Caco-2 (cell line): ENCODE measurements around the gene APOL1. TPM values are rescaled to one million over a fixed set of nuclear protein-coding genes. Genes with fewer than 3 reads are reported as not detected.

Source experiments
- BruUV-seq: library from RNA; stranded (reverse); fragments of 400-500 nt; replicated peaks from 2 replicates; lab custom pipeline; 2021; lab: Mats Ljungman, UMichigan
- CTCF ChIA-PET: fragments of 300-600 bp; sonication (Branson Sonifier 250); formaldehyde crosslinking; loops from one replicate; lab custom pipeline; 2022; ENCODE audit warnings: antibody characterized with exemption; lab: Charles Lee
- POLR2A ChIA-PET: fragments of 300-600 bp; sonication (Branson Sonifier 250); formaldehyde crosslinking; loops from one replicate; lab custom pipeline; 2022; ENCODE audit warnings: antibody characterized with exemption; lab: Charles Lee
- DNase-seq, 2 experiments: peaks; one replicate each; pipeline versions ENCODE4 v3.0.0 to v3.0.0-alpha.2; 2020 to 2022
- H3K27me3 ChIP-seq: replicated peaks from 2 replicates; pipeline ENCODE4 v1.6.0; 2011; ENCODE audit warnings: low read length; ENCODE audit not compliant: control insufficient read depth, insufficient read depth
- H3K36me3 ChIP-seq: 2 replicates; pipeline ENCODE4 v1.5.1; 2011; ENCODE audit warnings: low read length; ENCODE audit not compliant: control insufficient read depth, insufficient read depth
- H3K4me1 ChIP-seq: fragments of 250-450 bp; sonication (Bioruptor Pico); 2 replicates; pipeline ENCODE4 v1.5.1; 2020; ENCODE audit warnings: mild to moderate bottlenecking
- H3K4me3 ChIP-seq: 2 replicates; pipeline ENCODE4 v1.5.1; 2011; ENCODE audit warnings: low read depth, mild to moderate bottlenecking, control low read depth, low read length
- H3K9me3 ChIP-seq: fragments of 250-450 bp; sonication (Bioruptor Pico); 2 replicates; pipeline ENCODE4 v1.5.1; 2020; ENCODE audit warnings: mild to moderate bottlenecking, moderate library complexity
- H3K27ac Mint-ChIP-seq: one replicate; pipeline ENCODE4 v1.8.0; 2022; ENCODE audit warnings: mixed read lengths; ENCODE audit not compliant: unreplicated experiment
- H3K27me3 Mint-ChIP-seq: one replicate; pipeline ENCODE4 v1.8.0; 2022; ENCODE audit warnings: mixed read lengths; ENCODE audit not compliant: insufficient read depth, unreplicated experiment
- H3K36me3 Mint-ChIP-seq: one replicate; pipeline ENCODE4 v1.8.0; 2022; ENCODE audit warnings: mild to moderate bottlenecking, mixed read lengths; ENCODE audit not compliant: insufficient read depth, unreplicated experiment
- H3K4me1 Mint-ChIP-seq: one replicate; pipeline ENCODE4 v1.8.0; 2022; ENCODE audit warnings: low read depth, mixed read lengths; ENCODE audit not compliant: unreplicated experiment
- H3K4me3 Mint-ChIP-seq: one replicate; pipeline ENCODE4 v1.8.0; 2022; ENCODE audit warnings: mild to moderate bottlenecking, moderate library complexity, mixed read lengths; ENCODE audit not compliant: unreplicated experiment
- H3K9me3 Mint-ChIP-seq: one replicate; pipeline ENCODE4 v1.8.0; 2022; ENCODE audit warnings: mixed read lengths; ENCODE audit not compliant: unreplicated experiment
- CTCF ChIP-seq, 2 experiments: fragments of 200-600 bp in 1 of 2; IDR thresholded peaks; 1 replicate in 1 of 2; 2 replicates in 1 of 2; pipeline versions ENCODE4 v1.5.1 to v1.8.0; 2011 to 2022; ENCODE audit warnings: antibody characterized with exemption in 1 of 2, control low read depth in 1 of 2, inconsistent platforms in 1 of 2, low read depth in 1 of 2, low read length in 1 of 2, mild to moderate bottlenecking in 1 of 2, moderate library complexity in 1 of 2; ENCODE audit not compliant: insufficient read depth in 1 of 2, severe bottlenecking in 1 of 2, unreplicated experiment in 1 of 2
- intact Hi-C: fragments of 100-400 bp; cut with micrococcal nuclease; formaldehyde crosslinking; loops from one replicate; pipeline ENCODE4 v1.10.0; 2022; ENCODE audit not compliant: unreplicated experiment
- total RNA-seq: library from RNA; stranded (reverse); gene quantifications from 2 replicates; pipeline ENCODE4 v1.2.3, GENCODE V29; 2022

The APOL1 gene
- total RNA-seq, 1 experiment from 2014 or later: 0.39 TPM

GRCh38 chr22:36232715-36233401, 20.1 kb upstream of the APOL1 start:
- Histone ChIP-seq H3K27me3 (no peaks in the 10 kb centered on the region), H3K36me3 (no peaks in the 10 kb centered on the region), H3K4me1 (no peaks in the 10 kb centered on the region), H3K4me3 (no peak overlapping the region), H3K9me3 (no peaks in the 10 kb centered on the region)
- H3K4me1 Mint-ChIP-seq: no peaks in the 10 kb centered on the region
- no peak overlapping the region for H3K4me3 Mint-ChIP-seq
- BruUV-seq: no TSS peak
- no peaks in the 10 kb centered on the region for H3K27me3 Mint-ChIP-seq
- no peak overlapping the region for H3K27ac Mint-ChIP-seq
- intact Hi-C loops: no loop called here
- no peaks in the 10 kb centered on the region for H3K9me3 Mint-ChIP-seq
- ChIA-PET POLR2A (interaction anchor here (0.6 kb wide), 1 partner anchor 103 kb away, joined by 3 read pairs; no protein-coding TSS in a partner anchor), CTCF (no interaction called here)
- DNase-seq: no peak
- TF ChIP-seq CTCF (IDR thresholded peaks at IDR 0.05; ENCODE audit: insufficient read depth in 1 of 2, low read depth in 1 of 2, low read length in 1 of 2, severe bottlenecking in 1 of 2, unreplicated experiment in 1 of 2): no peak
- no peaks in the 10 kb centered on the region for H3K36me3 Mint-ChIP-seq

- H3K4me3 ChIP-seq: no peak overlapping the region
- Mint-ChIP-seq H3K27me3 (no peaks in the 10 kb centered on the region), H3K4me3 (no peak overlapping the region), H3K4me1 (no peaks in the 10 kb centered on the region), H3K27ac (no peak overlapping the region), H3K9me3 (no peaks in the 10 kb centered on the region), H3K36me3 (no peaks in the 10 kb centered on the region)
- no peaks in the 10 kb centered on the region for H3K36me3 ChIP-seq
- no peaks in the 10 kb centered on the region for H3K9me3 ChIP-seq
- TF ChIP-seq CTCF (IDR thresholded peaks at IDR 0.05; ENCODE audit: insufficient read depth in 1 of 2, low read depth in 1 of 2, low read length in 1 of 2, severe bottlenecking in 1 of 2, unreplicated experiment in 1 of 2): no peak
- BruUV-seq: no TSS peak
- CTCF ChIA-PET: no interaction called here
- H3K27me3 ChIP-seq: no peaks in the 10 kb centered on the region
- POLR2A ChIA-PET: no interaction called here
- intact Hi-C loops: no loop called here
- DNase-seq: no peak
- no peaks in the 10 kb centered on the region for H3K4me1 ChIP-seq
Observed at GRCh38 chr22:36233796-36234195, 19.1 kb upstream of the APOL1 start.

- Histone ChIP-seq H3K4me3 (no peak overlapping the region), H3K27me3 (no peaks in the 10 kb centered on the region), H3K9me3 (no peaks in the 10 kb centered on the region), H3K4me1 (no peaks in the 10 kb centered on the region), H3K36me3 (no peaks in the 10 kb centered on the region)
- Mint-ChIP-seq H3K4me1 (peaks cover 4% of the 10 kb centered on the region), H3K36me3 (no peaks in the 10 kb centered on the region), H3K27me3 (no peaks in the 10 kb centered on the region), H3K4me3 (no peak overlapping the region), H3K27ac (no peak overlapping the region), H3K9me3 (no peaks in the 10 kb centered on the region)
- POLR2A ChIA-PET: no interaction called here
- TF ChIP-seq CTCF (IDR thresholded peaks at IDR 0.05; ENCODE audit: insufficient read depth in 1 of 2, low read depth in 1 of 2, low read length in 1 of 2, severe bottlenecking in 1 of 2, unreplicated experiment in 1 of 2): no peak
- no TSS peak for BruUV-seq
- DNase-seq: no peak
- intact Hi-C loops: no loop called here
- CTCF ChIA-PET: no interaction called here
Observed at GRCh38 chr22:36234213-36234612, 18.7 kb upstream of the APOL1 start.
